IPS DF 19.7 (cell line): ENCODE results near the gene DNMT1.
"Not testable (repeated sequence)": the region's sequence is repeated elsewhere in the genome, so short reads cannot be mapped to it uniquely, and the experiment has no call there.

Experiments used
- DNase-seq: peaks from one replicate; pipeline ENCODE4 v3.0.0-alpha.2; 2013; ENCODE audit warnings: low read depth, low spot score

Gene DNMT1

GRCh38 chr19:10184636-10185035 lies 10.1 kb downstream of the DNMT1 start:
- no peak for DNase-seq

GRCh38 chr19:10183926-10184325 lies 10.8 kb downstream of the DNMT1 start:
- no peak for DNase-seq

DNA sequence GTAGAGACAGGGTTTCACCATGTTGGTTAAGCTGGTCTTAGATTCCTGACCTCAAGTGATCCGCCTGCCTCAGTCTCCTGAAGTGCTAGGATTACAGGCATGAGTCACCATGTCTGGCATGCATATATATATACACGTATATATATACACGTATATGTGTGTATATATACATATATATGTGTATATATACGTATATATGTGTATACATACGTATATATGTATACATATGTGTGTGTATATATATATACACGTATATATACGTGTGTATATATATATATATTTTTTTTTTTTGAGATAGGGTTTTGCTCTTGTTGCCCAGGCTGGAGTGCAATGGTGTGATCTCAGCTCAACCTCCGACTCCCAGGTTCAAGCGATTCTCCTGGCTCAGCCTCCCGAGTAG lies 11.9 kb downstream of the DNMT1 start:
- no peak for DNase-seq

DNA sequence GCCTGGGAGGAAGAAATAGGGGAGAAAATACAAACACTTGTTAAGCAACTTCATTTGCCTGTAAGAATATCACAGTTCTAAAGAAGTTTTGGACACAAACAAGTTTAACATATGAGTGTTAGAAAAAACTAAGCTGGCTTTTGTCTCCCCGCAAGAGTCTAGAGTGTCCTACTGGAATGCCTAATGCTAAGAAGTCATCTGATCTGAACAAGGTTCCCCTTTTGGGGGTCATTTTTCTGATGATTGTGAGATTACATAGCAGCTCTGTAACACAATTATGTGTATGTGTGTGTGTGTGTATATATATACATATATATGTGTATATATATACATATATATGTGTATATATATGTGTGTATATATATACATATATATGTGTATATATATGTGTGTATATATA lies 12.7 kb downstream of the DNMT1 start:
- DNase-seq, result no peak

DNA sequence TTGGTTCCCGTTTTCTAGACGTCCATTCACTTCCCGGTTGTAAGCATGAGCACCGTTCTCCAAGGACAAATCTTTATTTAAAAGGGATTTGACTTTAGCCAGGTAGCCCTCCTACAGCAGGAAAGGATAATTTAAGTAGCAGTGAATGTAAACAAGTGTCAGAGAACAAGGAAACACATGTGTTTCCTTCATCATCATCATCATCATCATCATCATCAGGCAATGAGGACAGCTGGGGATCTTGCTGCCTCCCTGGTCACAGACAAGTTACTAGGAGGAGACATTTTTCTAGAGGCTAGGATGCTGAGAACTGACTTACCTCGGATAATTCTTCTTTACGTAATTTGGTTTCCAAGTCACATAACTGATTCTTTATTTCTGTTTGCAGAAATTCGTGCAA lies 14.3 kb downstream of the DNMT1 start:
- no peak for DNase-seq

DNA sequence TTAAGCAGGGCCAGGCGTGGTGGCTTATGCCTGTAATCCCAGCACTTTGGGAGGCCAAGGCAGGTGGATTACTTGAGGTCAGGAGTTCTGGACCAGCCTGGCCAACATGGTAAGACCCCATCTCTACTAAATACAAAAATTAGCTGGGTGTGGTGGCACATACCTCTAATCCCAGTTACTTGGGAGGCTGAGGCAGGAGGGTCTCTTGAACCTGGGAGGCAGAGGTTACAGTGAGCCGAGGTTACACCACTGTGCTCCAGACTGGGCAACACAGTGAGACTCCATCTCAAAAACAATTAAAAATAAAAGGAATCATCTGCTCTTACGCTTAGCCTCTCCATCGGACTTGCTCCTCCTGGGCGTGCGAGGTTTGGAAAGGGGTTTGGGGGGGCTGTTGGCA lies 14.7 kb downstream of the DNMT1 start:
- not testable (repeated sequence) for DNase-seq

DNA sequence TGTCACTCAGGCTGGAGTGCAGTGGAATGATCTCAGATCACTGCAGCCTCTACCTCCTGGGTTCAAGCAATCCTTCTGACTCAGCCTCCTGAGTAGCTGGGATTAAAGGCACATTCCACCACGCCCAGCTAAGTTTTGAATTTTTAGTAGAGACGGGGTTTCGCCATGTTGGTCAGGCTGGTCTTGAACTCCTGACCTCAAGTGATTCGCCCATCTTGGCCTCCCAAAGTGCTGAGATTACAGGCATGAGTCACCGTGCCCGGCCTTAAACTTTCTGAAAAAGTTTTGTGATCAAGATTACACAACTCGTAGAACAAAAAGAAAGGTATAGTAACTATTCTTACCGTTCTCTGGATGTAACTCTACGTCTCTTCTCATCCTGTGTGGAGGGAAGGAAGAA lies 21.2 kb downstream of the DNMT1 start:
- DNase-seq, result no peak

DNA sequence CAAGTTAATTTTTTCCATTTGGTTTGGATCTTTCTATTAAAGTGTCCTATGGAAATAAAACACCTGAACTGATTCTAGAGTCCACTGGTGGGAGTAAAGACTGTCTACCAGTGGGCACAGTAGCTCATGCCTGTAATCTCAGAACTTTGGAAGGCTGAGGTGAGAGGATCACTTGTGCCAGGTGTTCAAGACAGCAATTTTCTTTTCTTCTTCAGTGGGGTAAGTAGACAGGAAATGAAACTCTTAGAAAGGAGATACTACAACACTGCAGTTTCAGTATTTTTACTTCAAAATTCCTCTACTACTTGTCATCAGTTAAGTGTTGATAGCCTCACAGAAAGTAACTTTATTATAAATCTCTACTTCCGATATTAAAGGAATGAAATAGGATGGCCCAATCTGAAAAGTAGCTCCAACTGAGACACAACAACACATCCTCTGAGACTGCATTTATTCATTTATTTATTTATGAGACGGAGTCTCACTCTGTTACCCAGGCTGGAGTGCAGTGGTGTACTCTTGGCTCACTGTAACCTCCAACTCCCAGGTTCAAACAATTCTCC lies 26.3 kb downstream of the DNMT1 start:
- no peak for DNase-seq

GRCh38 chr19:10167459-10167858 lies 27.3 kb downstream of the DNMT1 start:
- DNase-seq, result no peak

DNA sequence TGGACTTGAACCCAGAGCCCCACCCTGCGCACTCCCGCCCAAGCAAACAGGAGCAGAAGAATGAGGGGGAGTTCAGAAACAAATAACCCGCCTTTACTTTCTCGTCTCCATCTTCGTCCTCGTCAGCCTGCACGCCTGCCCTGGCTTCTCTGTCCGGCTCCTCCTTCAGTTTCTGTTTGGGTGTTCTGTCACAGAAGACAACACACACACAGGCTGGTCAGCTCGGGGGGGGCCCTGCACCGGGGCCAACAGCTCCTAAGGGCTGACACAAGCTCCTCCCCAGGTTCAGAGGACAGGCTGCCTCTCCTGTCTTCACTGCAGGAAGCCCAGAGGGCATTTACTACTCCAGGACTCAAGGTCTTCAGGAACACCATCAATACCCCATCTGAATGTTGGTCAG lies 28.3 kb downstream of the DNMT1 start:
- not testable (repeated sequence) for DNase-seq

DNA sequence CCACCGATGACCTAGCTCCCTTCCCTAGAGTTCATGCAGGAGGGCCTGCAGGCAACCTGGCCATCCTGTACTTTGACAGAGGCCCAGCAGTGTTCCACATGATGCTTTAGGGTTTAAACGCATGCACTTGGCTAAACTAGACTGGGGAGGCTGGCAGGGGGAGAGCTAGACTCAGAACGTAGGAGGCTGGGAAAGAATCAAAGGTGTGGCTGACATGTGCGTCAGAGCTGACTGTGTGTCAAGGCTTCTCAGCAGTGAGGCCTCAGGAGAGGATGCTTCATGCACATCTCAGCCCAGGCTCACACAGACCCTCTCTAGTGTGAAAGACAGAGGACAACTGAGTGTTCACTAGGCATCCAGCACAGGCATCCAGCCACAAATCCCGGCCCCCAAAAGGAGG lies 28.7 kb downstream of the DNMT1 start:
- no peak for DNase-seq

GRCh38 chr19:10163536-10163935 lies 31.2 kb downstream of the DNMT1 start:
- DNase-seq, result no peak

DNA sequence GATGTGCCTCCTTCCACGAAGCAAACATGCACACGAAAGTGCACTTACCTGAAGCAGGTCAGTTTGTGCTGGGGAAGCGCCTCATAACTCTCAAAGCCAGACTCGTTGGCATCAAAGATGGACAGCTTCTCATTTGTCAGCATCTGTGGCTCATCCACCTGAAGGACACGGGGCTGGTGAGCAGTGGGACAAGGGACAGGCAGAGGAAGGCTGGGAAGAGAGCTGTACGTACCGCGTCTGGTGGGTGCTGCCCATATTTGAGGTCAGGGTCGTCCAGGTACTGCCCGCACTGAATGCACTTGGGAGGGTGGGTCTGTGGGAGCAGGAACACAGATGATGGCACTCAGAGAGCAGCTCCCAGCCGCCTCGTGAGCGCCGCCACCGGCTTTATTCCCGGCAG lies 35.1 kb downstream of the DNMT1 start:
- no peak for DNase-seq

DNA sequence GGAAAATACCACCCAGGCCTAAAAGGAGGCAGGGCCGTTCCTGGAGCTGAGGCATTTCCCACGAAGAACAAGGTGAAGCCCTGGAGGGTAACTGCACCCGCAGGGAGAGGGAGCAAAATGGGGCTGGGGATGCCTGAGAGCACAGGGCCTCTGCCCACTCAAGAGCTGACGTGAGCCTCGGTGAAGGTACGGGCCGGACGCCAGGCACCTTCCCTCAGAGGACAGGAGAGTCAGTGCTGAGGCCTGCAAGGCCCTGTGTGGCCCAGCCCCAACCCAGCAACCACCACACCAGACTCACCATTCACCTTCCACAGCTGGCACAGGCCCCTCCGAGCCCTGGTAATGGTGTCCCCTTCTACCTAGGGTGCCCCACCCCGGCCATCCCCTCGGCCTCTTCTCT lies 36.3 kb downstream of the DNMT1 start:
- DNase-seq, result no peak

DNA sequence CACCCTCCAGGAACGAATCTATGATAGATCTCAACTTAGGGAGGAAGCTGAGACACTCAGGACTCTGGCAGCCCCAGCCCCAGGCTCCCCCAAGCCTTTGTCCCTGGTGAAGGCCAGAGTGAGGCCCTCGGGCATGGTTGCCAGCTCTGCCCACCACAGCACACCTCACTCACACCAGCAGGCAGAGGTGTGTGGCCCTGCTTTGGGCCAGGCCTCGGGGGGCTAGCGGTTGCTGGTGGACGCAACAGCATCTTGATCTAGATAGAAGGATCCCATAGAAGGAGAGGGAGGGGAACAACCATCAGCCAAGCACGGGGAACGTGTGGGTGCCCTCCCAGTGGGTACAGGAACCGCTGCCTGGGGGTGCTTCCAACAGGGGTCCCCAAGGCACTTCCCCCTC lies 36.7 kb downstream of the DNMT1 start:
- no peak for DNase-seq

DNA sequence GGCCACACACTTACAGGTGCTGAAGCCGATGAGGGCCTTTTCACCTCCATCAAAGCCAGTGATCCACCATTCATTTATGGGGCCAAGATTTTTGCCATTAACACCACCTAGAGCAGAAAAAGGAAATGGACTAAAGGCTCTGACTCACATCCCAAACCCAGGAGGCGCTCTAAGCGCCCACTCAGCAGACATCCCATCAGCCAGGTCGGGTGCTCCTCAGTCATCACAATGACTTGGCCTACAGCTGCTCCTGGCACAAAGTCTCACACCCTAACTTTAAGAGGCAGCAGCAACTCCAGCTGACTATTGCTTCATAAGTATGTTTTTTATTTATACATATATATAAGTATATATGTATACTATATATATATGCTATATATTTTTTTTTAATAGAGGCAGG lies 38.9 kb downstream of the DNMT1 start:
- no peak for DNase-seq

GRCh38 chr19:10152100-10152499 lies 42.7 kb downstream of the DNMT1 start:
- no peak for DNase-seq

DNA sequence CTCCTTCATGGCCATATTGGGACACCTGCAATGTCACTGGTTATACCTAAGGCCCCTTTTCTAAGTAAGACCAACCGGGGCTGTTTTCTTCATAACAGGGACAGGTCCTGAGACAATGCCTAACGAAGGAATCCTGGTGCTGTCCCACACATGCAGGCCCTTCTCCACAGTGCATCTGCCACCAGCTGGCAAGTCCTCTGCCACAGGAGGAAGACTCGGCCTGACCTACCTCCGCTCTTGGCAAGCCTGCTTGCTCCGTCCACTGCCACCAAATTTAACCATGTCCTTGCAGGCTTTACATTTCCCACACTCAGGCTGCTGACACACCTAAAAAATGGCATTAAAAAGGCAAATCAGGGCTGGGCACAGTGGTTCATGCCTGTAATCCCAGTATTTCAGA lies 43.2 kb downstream of the DNMT1 start:
- no peak for DNase-seq

GRCh38 chr19:10149427-10149826 lies 45.3 kb downstream of the DNMT1 start:
- DNase-seq, result no peak

- DNase-seq, result no peak
Observed at GRCh38 chr19:10146142-10146541, 48.6 kb downstream of the DNMT1 start.

GRCh38 chr19:10145031-10145430 lies 49.7 kb downstream of the DNMT1 start:
- no peak for DNase-seq

DNA sequence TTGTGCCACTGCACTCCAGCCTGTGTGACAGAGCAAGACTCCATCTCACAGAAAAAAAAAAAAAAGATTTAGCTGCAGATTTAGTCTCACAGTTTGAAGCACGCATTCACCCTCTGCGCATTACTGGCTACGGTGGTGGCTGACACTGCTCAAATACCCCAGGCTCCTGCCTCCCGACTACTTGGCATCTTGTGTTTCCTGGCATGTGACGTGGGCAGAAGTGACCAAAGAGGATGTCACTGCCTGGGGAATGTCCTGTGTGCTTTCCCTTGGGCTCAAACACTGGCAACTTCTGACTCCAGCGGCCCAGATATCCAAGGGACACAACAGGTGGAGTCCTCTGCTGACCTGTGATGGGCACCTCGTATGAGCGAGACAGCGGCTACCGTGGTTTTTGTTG lies 50.4 kb downstream of the DNMT1 start:
- no peak for DNase-seq

- DNase-seq, result no peak
Observed at GRCh38 chr19:10143681-10144080, 51.1 kb downstream of the DNMT1 start.

GRCh38 chr19:10142701-10143375 lies 51.9 kb downstream of the DNMT1 start:
- no peak for DNase-seq
